GM13977 (cell line): Measurements from ENCODE around the gene PPP6R2.

ENCODE experiments used
- DNase-seq: peaks from one replicate; pipeline ENCODE4 v3.0.0; 2012; ENCODE audit warnings: low spot score
- CTCF ChIP-seq: IDR thresholded peaks from 2 replicates; pipeline ENCODE4 v1.5.1; 2012; ENCODE audit warnings: mild to moderate bottlenecking, control low read depth; ENCODE audit not compliant: insufficient read depth; ENCODE audit errors: extremely low read depth, missing control alignments
- in situ Hi-C: fragments of 300-500 bp; cut with MboI; formaldehyde crosslinking; loops from one replicate; pipeline ENCODE4 v1.12.0; 2022; ENCODE audit warnings: low sequenced_read_pairs, low pct_unique_long_range_greater_than_20kb, mixed read lengths, inconsistent platforms; ENCODE audit not compliant: unreplicated experiment

PPP6R2 gene

GRCh38 chr22:50467341-50467740, 124.2 kb downstream of the PPP6R2 start:
- no peak for TF ChIP-seq CTCF
- DNase-seq = no peak
- in situ Hi-C loops = no loop called here

GRCh38 chr22:50467773-50468440, 124.8 kb downstream of the PPP6R2 start:
- in situ Hi-C loops = no loop called here
- DNase-seq = no peak
- TF ChIP-seq CTCF = no peak

GRCh38 chr22:50468626-50469025, 125.5 kb downstream of the PPP6R2 start:
- no peak for TF ChIP-seq CTCF
- DNase-seq = no peak
- in situ Hi-C loops = no loop called here

GRCh38 chr22:50469377-50470305, 126.5 kb downstream of the PPP6R2 start:
- in situ Hi-C loops = no loop called here
- DNase-seq = peak; percentile 95
- TF ChIP-seq CTCF = no peak

GRCh38 chr22:50470491-50470890, 127.4 kb downstream of the PPP6R2 start:
- no peak for DNase-seq
- in situ Hi-C loops = no loop called here
- no peak for TF ChIP-seq CTCF

GRCh38 chr22:50471197-50471847, 128.2 kb downstream of the PPP6R2 start:
- TF ChIP-seq CTCF = no peak
- in situ Hi-C loops = no loop called here
- DNase-seq = no peak
